ENCODE data around the gene ABCA2. TPM values are rescaled to one million over a fixed set of nuclear protein-coding genes. Genes with fewer than 3 reads are reported as not detected.
A peak's percentile ranks its signal among the peaks of the same experiment; 100 is the strongest.

The ABCA2 gene
- total RNA-seq, 1 experiment from 2014 or later = 114 TPM

GRCh38 chr9:137052998-137053943, 25.2 kb upstream of the ABCA2 start:
- H2AFZ ChIP-seq (ENCODE audit: low read depth, low read length, poor library complexity, severe bottlenecking) = no peak overlapping the region
- H3K4me3 ChIP-seq (replicated peaks in 1 of 2; ENCODE audit: low read depth in 1 of 2, low read length in 2 of 2) = peak overlapping the region; percentile 57 to 68
- peaks cover 21 to 35% of the 10 kb centered on the region in 2 experiments for H3K4me1 ChIP-seq (ENCODE audit: control insufficient read depth in 1 of 2, insufficient read depth in 2 of 2, low read length in 2 of 2)
- H3K36me3 ChIP-seq (ENCODE audit: control insufficient read depth in 1 of 2, insufficient read depth in 2 of 2, low read length in 2 of 2) = no peaks in the 10 kb centered on the region
- no peaks in the 10 kb centered on the region for H4K20me1 ChIP-seq (ENCODE audit: insufficient read depth)
- CTCF ChIA-PET = interaction anchor here (1.0 to 4.3 kb wide), 7 partner anchors 11 to 183 kb away, joined by 4 to 22 read pairs (median 5); no protein-coding TSS in a partner anchor
- intact Hi-C loops (cut with micrococcal nuclease) = no loop called here
- no peaks in the 10 kb centered on the region for H3K79me2 ChIP-seq (ENCODE audit: insufficient read depth, low read length)
- H3K9me2 ChIP-seq (ENCODE audit: insufficient read depth) = no peaks in the 10 kb centered on the region
- no peaks in the 10 kb centered on the region for H3K9me3 ChIP-seq (ENCODE audit: control insufficient read depth in 1 of 2, insufficient read depth in 1 of 2, low read depth in 1 of 2, low read length in 2 of 2)
- peak; percentile 70 for ATAC-seq
- no peak for DNase-seq (ENCODE audit: low read depth, low spot score)
- H3K4me2 ChIP-seq (ENCODE audit: low read length) = peak overlapping the region; percentile 95
- POLR2A ChIA-PET = interaction anchor here (0.6 to 1.0 kb wide), 4 partner anchors 14 to 188 kb away, joined by 3 to 7 read pairs (median 4); partner anchors contain the start of gene TUBB4B
- RAD21 ChIA-PET (ENCODE audit: low non-redundant PET in 1 of 2, low total read pairs in 2 of 2, uncharacterized antibody in 2 of 2, unreplicated experiment in 2 of 2) = no interaction called here
- BruUV-seq (replicated peaks) = no TSS peak
- peak overlapping the region; percentile 66 for H3K9ac ChIP-seq (ENCODE audit: low read length)
- H3K27me3 ChIP-seq (ENCODE audit: insufficient read depth, low read length) = no peaks in the 10 kb centered on the region
- H3K27ac ChIP-seq (ENCODE audit: low read depth, low read length) = peak overlapping the region; percentile 85; the same call in 1 of the 2 replicates
- TF ChIP-seq ZFX (IDR thresholded peaks at IDR 0.05) (no peak), POLR2A (IDR thresholded peaks at IDR 0.05; ENCODE audit: borderline replicate concordance, extremely low read depth, insufficient read depth, insufficient read length) (no peak), EGR1 (IDR thresholded peaks at IDR 0.05; ENCODE audit: low read depth) (no peak), CBX3 (IDR thresholded peaks at IDR 0.05; ENCODE audit: low read depth) (no peak), EZH2phosphoT487 (IDR thresholded peaks at IDR 0.05; ENCODE audit: borderline replicate concordance) (no peak), RAD21 (IDR thresholded peaks at IDR 0.05; ENCODE audit: low read depth) (no peak), CTCF (IDR thresholded peaks at IDR 0.05 in 2 of 3, conservative IDR thresholded peaks at IDR 0.05 in 1 of 3; ENCODE audit: borderline replicate concordance in 1 of 3, insufficient read depth in 1 of 3, low read depth in 2 of 3, low read length in 2 of 3) (no peak), ZNF274 (IDR thresholded peaks at IDR 0.05; ENCODE audit: low read depth, low read length) (no peak), JUND (IDR thresholded peaks at IDR 0.05) (no peak)
- TF ChIP-seq, protein P1, sequence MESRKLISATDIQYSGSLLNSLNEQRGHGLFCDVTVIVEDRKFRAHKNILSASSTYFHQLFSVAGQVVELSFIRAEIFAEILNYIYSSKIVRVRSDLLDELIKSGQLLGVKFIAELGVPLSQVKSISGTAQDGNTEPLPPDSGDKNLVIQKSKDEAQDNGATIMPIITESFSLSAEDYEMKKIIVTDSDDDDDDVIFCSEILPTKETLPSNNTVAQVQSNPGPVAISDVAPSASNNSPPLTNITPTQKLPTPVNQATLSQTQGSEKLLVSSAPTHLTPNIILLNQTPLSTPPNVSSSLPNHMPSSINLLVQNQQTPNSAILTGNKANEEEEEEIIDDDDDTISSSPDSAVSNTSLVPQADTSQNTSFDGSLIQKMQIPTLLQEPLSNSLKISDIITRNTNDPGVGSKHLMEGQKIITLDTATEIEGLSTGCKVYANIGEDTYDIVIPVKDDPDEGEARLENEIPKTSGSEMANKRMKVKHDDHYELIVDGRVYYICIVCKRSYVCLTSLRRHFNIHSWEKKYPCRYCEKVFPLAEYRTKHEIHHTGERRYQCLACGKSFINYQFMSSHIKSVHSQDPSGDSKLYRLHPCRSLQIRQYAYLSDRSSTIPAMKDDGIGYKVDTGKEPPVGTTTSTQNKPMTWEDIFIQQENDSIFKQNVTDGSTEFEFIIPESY (IDR thresholded peaks at IDR 0.05; ENCODE audit: extremely low read depth, insufficient replicate concordance, low read length) = no peak
- TF ChIP-seq, protein P2, sequence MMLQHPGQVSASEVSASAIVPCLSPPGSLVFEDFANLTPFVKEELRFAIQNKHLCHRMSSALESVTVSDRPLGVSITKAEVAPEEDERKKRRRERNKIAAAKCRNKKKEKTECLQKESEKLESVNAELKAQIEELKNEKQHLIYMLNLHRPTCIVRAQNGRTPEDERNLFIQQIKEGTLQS (IDR thresholded peaks at IDR 0.05) = no peak

All from HCT116 (cell line).